CD4-positive, alpha-beta T cell (primary cell): Measurements from ENCODE around the gene LRRC1. TPM values are rescaled to one million over a fixed set of nuclear protein-coding genes. Genes with fewer than 3 reads are reported as not detected.

Experiments used
- ATAC-seq: fragments of 200-7000 bp; cut with Tn5 transposase; one replicate; pipeline ENCODE4 v1.10.0; 2022; ENCODE audit warnings: mild to moderate bottlenecking; ENCODE audit not compliant: poor library complexity
- CTCF ChIA-PET: fragments of 350-600 bp; sonication (Branson Sonifier 250); formaldehyde crosslinking; loops from one replicate; lab custom pipeline; 2021; ENCODE audit warnings: antibody characterized with exemption, inconsistent platforms; lab: Charles Lee
- POLR2A ChIA-PET: fragments of 350-600 bp; sonication (Branson Sonifier 250); formaldehyde crosslinking; loops from one replicate; lab custom pipeline; 2021; ENCODE audit warnings: antibody characterized with exemption, inconsistent platforms; lab: Charles Lee
- DNase-seq, 14 experiments: peaks; one replicate each; pipeline ENCODE4 v3.0.0-alpha.2; 2013 to 2020; ENCODE audit warnings: mixed read lengths in 2 of 14
- H3K27ac ChIP-seq, 2 donors: one replicate each; pipeline versions ENCODE4 v1.5.1 to v1.7.0; 2013; ENCODE audit warnings: low read length in 2 of 2, low read depth in 1 of 2, mild to moderate bottlenecking in 1 of 2
- H3K27me3 ChIP-seq, 2 experiments: 1 replicate in 1 of 2; 2 replicates in 1 of 2; pipeline versions ENCODE4 v1.6.1 to v1.7.0; 2013; ENCODE audit warnings: low read length in 2 of 2, control low read depth in 1 of 2, mild to moderate bottlenecking in 1 of 2, moderate library complexity in 1 of 2; ENCODE audit not compliant: insufficient read depth in 2 of 2, control insufficient read depth in 1 of 2
- H3K36me3 ChIP-seq: one replicate; pipeline ENCODE4 v1.6.1; 2013; ENCODE audit warnings: low read length, control low read depth; ENCODE audit not compliant: insufficient read depth
- H3K4me1 ChIP-seq: one replicate; pipeline ENCODE4 v1.6.1; 2013; ENCODE audit warnings: low read length, control low read depth; ENCODE audit not compliant: insufficient read depth
- H3K4me3 ChIP-seq: one replicate; pipeline ENCODE4 v1.5.1; 2013; ENCODE audit warnings: mild to moderate bottlenecking, low read length, moderate library complexity
- H3K9me3 ChIP-seq, 2 experiments: 1 replicate in 1 of 2; 2 replicates in 1 of 2; pipeline versions ENCODE4 v1.6.1 to v1.7.0; 2013; ENCODE audit warnings: low read length in 2 of 2, mild to moderate bottlenecking in 2 of 2, control low read depth in 1 of 2, moderate library complexity in 1 of 2; ENCODE audit not compliant: control insufficient read depth in 1 of 2, insufficient read depth in 1 of 2
- H3K27ac Mint-ChIP-seq: one replicate; pipeline ENCODE4 v1.8.0; 2020; ENCODE audit warnings: mixed read lengths
- H3K27me3 Mint-ChIP-seq: one replicate; pipeline ENCODE4 v1.8.0; 2021; ENCODE audit warnings: mixed read lengths
- H3K36me3 Mint-ChIP-seq: one replicate; pipeline ENCODE4 v1.8.0; 2021; ENCODE audit warnings: low read depth, mixed read lengths
- H3K4me1 Mint-ChIP-seq: one replicate; pipeline ENCODE4 v1.8.0; 2021; ENCODE audit warnings: low read depth, mixed read lengths
- H3K4me3 Mint-ChIP-seq: one replicate; pipeline ENCODE4 v1.8.0; 2020; ENCODE audit warnings: mild to moderate bottlenecking, mixed read lengths
- H3K9me3 Mint-ChIP-seq: one replicate; pipeline ENCODE4 v1.8.0; 2020; ENCODE audit warnings: mixed read lengths
- CTCF ChIP-seq: fragments of 200-600 bp; IDR thresholded peaks from one replicate; pipeline ENCODE4 v1.8.0; 2022; ENCODE audit warnings: antibody characterized with exemption, mild to moderate bottlenecking
- intact Hi-C, 2 experiments: fragments of 100-400 bp; cut with DNase I in 1 of 2; cut with micrococcal nuclease in 1 of 2; formaldehyde crosslinking; loops; one replicate each; pipeline versions ENCODE4 v1.15.1 to v1.9.0; 2023 to 2025; cut with DNase I, micrococcal nuclease
- total RNA-seq, 174 experiments: library from RNA in 2 of 174; stranded (reverse) in 2 of 174; gene quantifications; one replicate each; pipeline ENCODE4 v1.2.3 and lab custom pipeline; 2021 to 2026

LRRC1 gene
- total RNA-seq, 2 experiments from 2014 or later: 0.78 to 1.1 TPM

- peaks cover 6% of the 10 kb centered on the region for H3K4me1 Mint-ChIP-seq
- no peak overlapping the region for H3K4me3 ChIP-seq
- TF ChIP-seq CTCF: no peak
- intact Hi-C loops: no loop called here
- no peaks in the 10 kb centered on the region for H3K4me1 ChIP-seq
- DNase-seq (no peak), ATAC-seq (no peak)
- no peak overlapping the region for H3K27ac Mint-ChIP-seq
- POLR2A ChIA-PET: no interaction called here
- H3K36me3 Mint-ChIP-seq: no peaks in the 10 kb centered on the region
- no peaks in the 10 kb centered on the region for H3K9me3 ChIP-seq
- H3K27ac ChIP-seq: no peak overlapping the region
- no peaks in the 10 kb centered on the region for H3K9me3 Mint-ChIP-seq
- no peaks in the 10 kb centered on the region for H3K27me3 ChIP-seq
- no peaks in the 10 kb centered on the region for H3K36me3 ChIP-seq
- H3K27me3 Mint-ChIP-seq: no peaks in the 10 kb centered on the region
- CTCF ChIA-PET: no interaction called here
- no peak overlapping the region for H3K4me3 Mint-ChIP-seq
Observed at GRCh38 chr6:53860511-53860910, 65.7 kb downstream of the LRRC1 start.

GRCh38 chr6:53861518-53861917 is 66.7 kb downstream of the LRRC1 start:
- no peaks in the 10 kb centered on the region for H3K27me3 ChIP-seq
- H3K36me3 ChIP-seq: no peaks in the 10 kb centered on the region
- H3K9me3 ChIP-seq: no peaks in the 10 kb centered on the region
- H3K36me3 Mint-ChIP-seq: no peaks in the 10 kb centered on the region
- H3K27ac Mint-ChIP-seq: no peak overlapping the region
- intact Hi-C loops: no loop called here
- ChIA-PET POLR2A (no interaction called here), CTCF (no interaction called here)
- ATAC-seq (no peak), DNase-seq (no peak)
- H3K27ac ChIP-seq: no peak overlapping the region
- H3K4me3 ChIP-seq: no peak overlapping the region
- H3K4me3 Mint-ChIP-seq: no peak overlapping the region
- no peak for TF ChIP-seq CTCF
- no peaks in the 10 kb centered on the region for H3K27me3 Mint-ChIP-seq
- peaks cover 5% of the 10 kb centered on the region for H3K4me1 Mint-ChIP-seq
- no peaks in the 10 kb centered on the region for H3K9me3 Mint-ChIP-seq
- H3K4me1 ChIP-seq: no peaks in the 10 kb centered on the region

DNA sequence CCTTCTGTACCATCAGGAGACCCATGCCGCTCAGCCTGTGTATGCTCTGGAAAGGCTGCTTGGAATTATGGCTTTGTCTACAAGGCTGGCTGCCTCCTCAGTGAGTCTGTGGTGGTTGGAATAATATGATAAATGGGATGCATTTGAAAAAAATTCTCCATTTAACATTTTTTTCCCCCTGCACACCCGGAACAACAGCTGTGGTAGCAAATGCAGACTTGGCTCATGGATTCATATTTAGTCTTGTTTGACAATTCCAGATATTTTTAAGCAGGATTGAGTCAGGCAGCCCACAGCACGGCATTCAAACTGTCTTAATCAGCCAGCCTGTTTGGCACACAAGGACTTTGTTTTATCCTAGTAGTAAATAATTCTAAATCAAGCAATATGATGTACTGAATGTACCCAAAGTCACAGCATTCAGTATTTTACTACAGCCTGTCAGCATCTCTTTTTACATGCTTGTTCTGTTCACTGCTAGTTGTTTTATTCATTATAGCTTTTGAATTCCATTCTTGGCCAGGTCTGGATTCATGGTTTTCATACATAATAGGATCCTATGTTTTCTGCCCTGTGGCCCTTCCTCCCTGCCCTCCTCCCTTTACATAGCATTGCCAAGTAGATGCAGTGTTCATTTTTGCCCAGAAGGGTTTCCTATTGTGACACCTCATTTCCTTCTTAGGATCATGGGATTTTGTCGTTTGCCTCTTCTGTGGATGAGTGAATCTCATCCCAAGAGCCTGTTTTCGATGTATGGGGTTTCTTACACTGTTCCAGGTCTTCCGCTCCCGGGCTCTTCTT is 68.1 kb downstream of the LRRC1 start:
- H3K27ac Mint-ChIP-seq: no peak overlapping the region
- no peak for DNase-seq
- Histone ChIP-seq H3K4me1 (no peaks in the 10 kb centered on the region), H3K4me3 (no peak overlapping the region), H3K27me3 (no peaks in the 10 kb centered on the region), H3K9me3 (no peaks in the 10 kb centered on the region), H3K27ac (no peak overlapping the region), H3K36me3 (no peaks in the 10 kb centered on the region)
- no peak overlapping the region for H3K4me3 Mint-ChIP-seq
- intact Hi-C loops: no loop called here
- no peak for TF ChIP-seq CTCF
- CTCF ChIA-PET: interaction anchor here (0.6 kb wide), 1 partner anchor 14 kb away, joined by 3 read pairs; no protein-coding TSS in a partner anchor
- ATAC-seq: no peak
- H3K27me3 Mint-ChIP-seq: no peaks in the 10 kb centered on the region
- POLR2A ChIA-PET: no interaction called here
- no peaks in the 10 kb centered on the region for H3K36me3 Mint-ChIP-seq
- no peaks in the 10 kb centered on the region for H3K4me1 Mint-ChIP-seq
- no peaks in the 10 kb centered on the region for H3K9me3 Mint-ChIP-seq
